NCI-H2196 (cell line): ENCODE measurements around the gene ZNF780A.
A peak's percentile ranks its signal among the peaks of the same experiment; 100 is the strongest.
"Not testable (repeated sequence)": the region's sequence is repeated elsewhere in the genome, so short reads cannot be mapped to it uniquely, and the experiment has no call there.

ENCODE experiments used
- DNase-seq: peaks from one replicate; lab custom pipeline; 2025; ENCODE audit not compliant: unreplicated experiment; lab: John Stamatoyannopoulos, UW

ZNF780A gene

DNA sequence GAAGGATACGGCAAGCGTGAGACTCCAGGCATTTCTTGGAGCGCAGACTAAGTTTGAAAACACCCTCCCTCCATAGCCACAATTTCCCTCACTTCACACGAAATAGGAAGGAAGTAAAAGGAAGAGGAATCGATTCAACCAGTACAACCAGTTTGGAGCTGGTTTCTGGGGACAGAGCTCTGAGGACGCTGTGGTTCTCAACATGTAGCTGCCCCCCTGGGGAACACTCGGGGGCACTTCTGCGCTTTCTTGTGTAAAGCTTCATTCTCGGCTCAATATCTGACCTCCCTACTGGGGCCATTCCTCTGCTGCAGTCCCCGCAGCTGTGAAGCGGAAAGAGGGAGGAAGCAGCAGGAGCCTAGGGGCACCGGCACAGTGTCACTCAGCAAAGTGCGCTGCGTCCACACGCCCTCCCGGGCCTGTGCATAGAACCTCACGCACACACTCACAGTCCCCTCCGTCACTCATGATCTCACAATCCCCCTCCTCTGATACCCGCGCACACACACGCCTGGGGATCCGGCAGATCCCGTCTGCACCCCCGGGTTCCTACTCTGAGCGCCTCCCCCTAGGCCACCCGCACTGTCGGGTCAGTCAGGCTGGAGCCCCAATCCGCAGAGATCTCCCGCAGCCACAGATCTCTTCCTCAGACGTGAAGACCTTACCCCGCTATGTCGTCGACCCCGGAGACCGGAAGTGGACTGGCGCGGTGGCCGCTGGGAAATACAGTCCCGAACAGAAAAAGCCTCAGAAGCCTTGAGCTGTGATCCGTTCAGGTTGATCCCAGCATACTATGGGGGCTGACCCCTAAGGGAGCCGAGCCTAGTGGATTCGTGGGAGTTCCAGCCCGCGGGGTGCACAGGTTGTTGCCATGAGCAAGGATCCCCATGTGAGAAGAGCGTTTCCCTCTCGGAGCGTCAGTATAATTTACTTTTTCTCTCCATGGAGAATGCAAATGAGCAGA, at the start of gene ZNF780A:
ZNF780A (minus strand) TSS at position 703 of the 964 bp plus-strand sequence. CDS start 6,190 bp downstream, outside the sequence.
- peak; percentile 49 for DNase-seq

DNA sequence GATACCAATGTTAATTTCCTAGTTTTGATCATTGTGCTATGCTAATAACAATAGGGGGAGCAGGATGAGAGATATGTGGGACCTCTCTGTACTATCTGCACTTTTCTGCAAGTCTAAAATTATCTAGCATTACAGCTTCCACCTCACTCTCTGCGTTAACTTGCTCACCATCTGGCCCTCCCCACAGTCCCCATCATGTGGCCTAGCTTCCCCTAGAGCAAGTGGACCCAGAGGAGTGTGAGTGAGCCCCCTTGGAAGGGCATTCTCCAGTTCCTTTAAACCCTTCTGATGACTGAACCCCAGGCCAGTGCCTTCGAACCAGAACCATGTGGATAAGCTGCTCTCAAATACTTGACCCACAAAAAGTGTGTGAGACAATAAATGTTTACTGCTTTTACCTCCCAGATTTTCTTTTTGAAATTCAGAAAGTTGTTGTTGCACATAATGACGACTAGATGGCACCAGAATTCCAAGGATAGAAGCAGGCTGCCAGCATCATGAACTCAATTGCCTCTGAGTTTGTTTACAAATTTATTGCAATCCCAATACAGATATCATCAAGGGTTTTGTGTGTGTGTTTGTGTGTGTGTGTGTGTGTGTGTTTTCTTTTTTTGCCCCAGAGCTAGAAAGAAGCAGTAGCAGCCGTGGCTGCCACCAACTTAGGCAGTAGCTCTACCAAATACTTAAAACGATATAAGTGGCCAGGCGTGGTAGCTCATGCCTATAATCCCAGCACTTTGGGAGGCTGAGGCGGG, 49.0 kb upstream of the ZNF780A start:
- peak; percentile 58 for DNase-seq

DNA sequence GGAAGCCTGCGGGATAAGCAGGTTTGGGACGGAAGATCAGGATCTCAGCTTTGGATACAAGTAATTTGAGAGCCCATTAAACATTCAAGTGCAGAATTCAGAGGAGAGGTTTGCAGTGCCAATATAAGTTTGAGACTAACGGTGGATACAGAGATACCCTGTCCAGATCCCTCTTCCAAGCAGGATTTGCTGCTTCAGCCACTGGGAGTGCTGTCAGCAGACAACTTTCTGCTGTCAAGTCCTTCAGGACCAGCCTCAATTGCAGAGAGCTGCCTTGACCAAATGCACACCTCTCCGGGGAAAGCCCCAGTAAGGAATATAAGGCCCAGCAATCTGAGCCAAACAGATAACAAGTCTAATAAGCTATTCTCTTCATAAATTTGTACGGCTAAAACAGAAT, 46.1 kb upstream of the ZNF780A start:
- no peak for DNase-seq

DNA sequence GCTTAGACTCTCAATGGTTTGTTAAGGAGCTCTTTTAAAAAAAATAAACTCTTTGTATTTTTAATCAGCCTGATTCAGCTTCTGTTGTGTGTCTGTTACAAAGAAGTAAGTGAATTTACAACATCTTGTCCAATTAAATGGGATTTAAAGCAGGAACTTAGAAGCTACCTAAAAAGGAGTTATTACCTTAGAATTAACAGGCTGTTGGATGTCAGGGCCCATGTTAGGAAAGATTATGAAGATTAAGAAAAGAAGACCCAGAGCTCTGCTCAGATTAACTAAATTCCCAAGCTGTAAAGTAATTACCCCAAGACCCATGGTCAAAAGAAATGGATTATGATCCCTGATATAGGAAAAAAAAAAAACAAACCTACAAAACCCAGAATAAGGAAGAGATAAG, 44.1 kb upstream of the ZNF780A start:
- no peak for DNase-seq

DNA sequence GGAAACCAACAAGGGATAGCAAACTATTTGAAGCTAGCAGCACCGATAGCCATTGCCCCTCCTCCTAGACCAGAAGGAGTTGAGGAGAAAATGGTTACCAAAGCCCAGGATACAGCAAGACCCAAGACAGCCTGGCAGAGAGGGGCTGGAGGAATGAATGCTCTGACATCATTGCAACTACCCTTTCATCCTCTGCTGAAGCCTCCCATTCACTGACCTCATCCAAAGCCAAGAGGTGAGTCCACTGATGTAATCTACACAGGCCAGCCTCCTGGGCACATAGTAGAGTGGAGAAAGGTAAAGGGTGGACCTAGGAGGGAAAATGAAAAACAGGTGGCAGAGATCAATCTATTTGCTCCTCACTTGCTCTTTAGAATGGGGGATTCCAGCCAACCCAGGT, 42.7 kb upstream of the ZNF780A start:
- DNase-seq, result no peak

DNA sequence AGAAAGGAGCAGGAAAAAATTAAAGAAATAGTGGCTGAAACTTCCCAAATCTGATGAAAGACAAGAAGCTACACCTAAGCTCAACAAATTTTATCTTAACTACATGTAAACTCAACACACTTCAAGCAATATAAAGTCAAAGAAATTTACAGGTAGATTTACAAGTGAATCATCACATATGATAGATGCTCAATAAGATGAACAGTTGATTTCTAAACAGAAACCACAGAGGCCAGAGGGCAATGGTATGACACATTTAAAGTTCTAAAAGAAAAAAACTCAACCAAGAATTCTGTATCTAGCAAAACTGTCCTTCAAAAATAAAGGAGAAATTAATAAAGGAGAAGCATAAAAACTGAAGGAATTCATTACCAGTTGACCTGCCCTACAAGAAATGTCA, 39.3 kb upstream of the ZNF780A start:
- no peak for DNase-seq

DNA sequence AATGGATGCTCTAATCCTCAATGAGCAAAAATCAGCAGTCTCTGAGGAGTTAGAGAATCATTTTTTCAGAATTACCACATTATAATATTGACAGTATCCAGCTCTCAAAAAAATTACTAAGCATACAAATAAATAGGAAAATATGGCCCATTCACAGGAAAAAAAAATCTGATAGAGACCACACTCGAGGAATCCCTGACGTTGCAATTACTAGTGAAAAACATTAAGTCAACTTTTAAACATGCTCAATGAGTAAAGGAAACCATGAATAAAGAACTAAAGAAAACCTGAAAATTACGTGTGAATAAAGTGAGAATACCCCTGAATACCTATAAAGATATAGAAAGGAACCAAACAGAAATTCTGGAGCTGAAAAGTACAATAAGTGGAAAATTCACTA, 38.7 kb upstream of the ZNF780A start:
- no peak for DNase-seq

DNA sequence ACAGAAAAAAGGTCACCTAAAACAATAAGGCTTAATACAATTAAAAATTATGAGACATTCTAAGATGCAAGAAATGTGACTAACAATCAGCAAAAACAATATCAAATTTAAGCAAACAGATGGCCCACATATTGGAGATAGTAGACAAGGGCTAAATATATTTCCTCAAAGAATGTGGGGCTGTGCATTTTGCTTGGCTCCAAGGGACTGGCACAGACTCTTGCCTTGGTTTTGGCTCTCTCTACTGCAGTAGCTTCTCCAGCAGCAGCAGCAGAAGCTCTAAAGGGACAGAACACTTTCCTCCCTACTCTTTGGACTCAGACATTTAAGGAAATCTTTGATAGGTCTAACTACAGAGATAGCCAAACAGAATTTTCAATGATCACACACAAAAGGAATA, 38.2 kb upstream of the ZNF780A start:
- no peak for DNase-seq

DNA sequence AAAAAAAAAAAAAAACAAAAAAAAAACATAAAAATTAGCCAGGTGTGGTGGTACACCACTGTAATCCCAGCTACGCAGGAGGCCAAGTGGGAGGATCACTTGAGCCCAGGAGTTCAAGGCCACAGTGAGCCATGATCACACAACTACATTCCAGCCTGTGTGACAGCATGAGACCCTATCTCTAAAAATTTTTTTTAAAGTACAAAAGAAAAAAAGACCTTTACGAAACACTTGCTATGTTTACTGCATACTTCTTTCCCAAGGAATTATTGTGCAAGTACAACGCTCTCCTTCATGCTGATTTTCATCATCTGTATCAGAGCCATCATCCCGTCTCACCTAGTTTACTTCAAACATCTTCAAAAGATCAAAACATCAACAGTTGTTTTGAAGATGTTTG, 28.6 kb upstream of the ZNF780A start:
- no peak for DNase-seq

DNA sequence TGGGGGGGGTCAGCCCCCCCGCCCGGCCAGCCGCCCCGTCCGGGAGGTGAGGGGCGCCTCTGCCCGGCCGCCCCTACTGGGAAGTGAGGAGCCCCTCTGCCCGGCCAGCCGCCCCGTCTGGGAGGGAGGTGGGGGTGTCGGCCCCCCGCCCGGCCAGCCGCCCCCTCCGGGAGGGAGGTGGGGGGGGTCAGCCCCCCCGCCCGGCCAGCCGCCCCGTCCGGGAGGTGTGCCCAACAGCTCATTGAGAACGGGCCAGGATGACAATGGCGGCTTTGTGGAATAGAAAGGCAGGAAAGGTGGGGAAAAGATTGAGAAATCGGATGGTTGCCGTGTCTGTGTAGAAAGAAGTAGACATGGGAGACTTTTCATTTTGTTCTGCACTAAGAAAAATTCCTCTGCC, 27.9 kb upstream of the ZNF780A start:
- DNase-seq, result not testable (repeated sequence)

DNA sequence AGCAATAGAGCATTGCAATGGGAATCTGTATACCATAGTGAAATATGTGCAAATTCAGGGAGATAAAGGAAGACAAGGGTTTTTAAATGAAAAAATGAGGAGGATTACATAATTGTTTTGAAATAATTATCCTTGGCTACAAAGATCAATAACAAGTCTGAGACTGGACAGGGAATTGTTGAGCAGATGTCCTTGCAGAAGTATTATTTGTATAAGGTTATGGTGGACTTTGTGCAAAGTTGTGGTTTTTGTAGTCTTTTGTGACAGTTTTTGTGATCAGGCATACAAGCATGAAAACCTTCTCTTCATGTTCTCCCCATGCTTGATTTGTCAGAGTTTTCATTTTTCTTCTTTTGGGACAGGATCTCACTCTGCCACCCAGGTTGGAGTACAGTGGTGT, 25.3 kb upstream of the ZNF780A start:
- DNase-seq, result no peak

DNA sequence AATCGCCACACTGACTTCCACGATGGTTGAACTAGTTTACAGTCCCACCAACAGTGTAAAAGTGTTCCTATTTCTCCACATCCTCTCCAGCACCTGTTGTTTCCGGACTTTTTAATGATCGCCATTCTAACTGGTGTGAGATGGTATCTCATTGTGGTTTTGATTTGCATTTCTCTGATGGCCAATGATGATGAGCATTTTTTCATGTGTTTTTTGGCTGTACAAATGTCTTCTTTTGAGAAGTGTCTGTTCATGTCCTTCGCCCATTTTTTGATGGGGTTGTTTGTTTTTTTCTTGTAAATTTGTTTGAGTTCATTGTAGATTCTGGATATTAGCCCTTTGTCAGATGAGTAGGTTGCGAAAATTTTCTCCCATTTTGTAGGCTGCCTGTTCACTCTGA, 23.4 kb upstream of the ZNF780A start:
- not testable (repeated sequence) for DNase-seq

DNA sequence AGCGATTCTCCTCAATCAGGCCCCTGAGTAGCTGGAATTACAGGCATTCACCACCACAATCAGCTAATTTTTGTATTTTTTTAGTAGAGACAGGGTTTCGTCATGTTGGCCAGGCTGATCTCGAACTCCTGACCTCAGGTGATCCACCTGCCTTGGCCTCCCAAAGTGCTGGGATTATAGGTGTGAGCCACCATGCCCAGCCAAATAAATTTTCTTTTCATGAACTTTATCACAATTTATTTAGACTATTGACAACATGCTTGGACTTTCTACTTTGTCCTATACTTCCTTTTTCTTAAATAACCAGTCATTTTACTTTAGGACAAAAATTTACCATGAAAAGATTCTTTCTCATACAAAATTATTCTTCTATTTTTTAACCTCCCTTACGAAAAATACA, 21.5 kb upstream of the ZNF780A start:
- DNase-seq, result not testable (repeated sequence)

DNA sequence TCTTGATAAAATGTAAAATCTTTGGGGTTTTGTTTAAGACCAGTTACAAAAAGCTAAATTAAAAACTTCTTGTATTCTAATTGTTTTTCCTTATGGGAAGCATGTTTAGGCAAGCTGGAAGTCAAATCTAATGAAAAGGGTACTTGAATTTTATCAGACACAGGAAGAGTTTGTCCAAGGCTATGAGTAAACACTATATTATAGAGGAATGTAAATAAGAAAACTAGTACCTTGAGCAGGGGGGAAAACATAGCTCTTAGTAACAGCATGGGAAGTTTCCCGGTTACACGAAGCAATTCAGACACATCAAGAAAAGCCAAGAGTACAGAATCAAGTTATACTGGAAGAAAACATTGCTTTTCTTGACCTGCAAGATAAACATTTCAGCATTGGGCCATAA, 19.8 kb upstream of the ZNF780A start:
- DNase-seq, result no peak

DNA sequence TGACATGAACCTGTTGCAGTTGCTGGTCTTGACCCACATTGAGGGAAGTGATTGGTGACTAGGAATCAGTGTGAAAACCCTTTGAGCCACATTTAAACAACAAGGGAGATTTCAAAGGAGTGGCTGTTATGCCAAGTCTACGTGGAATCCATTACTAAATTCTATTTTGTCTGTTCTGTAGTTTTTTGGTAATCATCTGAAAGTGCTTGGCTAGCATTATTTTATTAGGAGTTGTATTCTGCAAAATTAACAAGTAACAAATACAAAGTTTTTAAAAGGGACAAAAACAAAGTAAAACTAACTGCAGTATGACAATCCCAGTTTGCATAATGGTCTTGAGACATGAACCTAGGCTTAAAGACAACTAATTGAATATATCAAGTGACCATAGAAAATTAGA, 14.0 kb upstream of the ZNF780A start:
- DNase-seq, result no peak

DNA sequence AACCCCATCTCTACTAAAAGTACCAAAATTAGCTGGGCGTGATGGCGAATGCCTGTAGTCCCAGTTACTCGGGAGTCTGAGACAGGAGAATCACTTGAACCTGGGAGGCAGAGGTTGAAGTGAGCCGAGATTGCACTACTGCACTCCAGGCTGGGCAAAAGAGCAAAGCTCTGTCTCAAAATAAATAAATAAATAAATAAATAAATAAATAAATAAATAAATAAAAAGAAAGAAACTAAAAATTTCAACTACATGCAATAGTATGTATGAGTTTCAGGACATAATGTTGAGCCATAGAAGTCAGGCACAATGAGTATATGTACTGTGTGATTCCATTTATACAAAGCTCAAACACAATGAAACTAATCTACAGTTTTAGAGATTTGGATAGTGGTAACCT, 12.9 kb upstream of the ZNF780A start:
- no peak for DNase-seq

DNA sequence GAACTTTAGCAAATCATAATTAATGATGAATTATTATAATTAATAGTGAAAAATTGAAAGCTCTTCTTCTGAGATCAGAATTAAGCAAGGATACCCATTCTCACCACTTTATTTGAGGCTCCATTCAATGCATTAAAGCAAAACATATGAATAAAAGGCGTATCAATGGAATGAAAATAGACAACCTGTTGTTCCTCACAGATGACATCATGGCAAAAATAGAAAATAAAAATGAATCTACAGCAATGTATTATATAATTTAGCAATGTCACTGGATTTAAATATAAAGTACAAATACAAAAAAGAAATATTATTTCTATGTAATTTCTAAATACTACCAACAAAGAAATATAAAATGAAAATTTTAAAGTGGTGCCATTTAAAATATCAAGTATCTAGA, 11.1 kb upstream of the ZNF780A start:
- DNase-seq, result no peak

DNA sequence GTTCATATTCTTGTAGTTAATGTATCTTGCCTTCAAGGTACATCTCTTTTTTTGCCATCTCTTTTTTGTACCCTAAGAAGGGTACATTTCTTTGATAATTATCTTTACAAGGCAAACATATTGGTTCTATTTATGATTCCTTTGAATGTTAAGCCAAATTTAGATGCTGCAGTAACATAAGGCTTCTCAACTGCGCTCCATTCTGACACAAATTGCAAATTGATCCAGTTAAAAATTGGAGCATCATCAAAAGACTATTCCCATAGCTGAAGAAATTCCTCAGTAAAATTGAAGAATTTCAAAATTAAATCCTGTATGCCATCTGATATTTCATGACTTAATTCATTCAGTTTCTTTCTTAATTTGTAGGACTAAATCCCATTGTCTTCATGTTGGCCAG, 2.7 kb upstream of the ZNF780A start:
- DNase-seq, result no peak

DNA sequence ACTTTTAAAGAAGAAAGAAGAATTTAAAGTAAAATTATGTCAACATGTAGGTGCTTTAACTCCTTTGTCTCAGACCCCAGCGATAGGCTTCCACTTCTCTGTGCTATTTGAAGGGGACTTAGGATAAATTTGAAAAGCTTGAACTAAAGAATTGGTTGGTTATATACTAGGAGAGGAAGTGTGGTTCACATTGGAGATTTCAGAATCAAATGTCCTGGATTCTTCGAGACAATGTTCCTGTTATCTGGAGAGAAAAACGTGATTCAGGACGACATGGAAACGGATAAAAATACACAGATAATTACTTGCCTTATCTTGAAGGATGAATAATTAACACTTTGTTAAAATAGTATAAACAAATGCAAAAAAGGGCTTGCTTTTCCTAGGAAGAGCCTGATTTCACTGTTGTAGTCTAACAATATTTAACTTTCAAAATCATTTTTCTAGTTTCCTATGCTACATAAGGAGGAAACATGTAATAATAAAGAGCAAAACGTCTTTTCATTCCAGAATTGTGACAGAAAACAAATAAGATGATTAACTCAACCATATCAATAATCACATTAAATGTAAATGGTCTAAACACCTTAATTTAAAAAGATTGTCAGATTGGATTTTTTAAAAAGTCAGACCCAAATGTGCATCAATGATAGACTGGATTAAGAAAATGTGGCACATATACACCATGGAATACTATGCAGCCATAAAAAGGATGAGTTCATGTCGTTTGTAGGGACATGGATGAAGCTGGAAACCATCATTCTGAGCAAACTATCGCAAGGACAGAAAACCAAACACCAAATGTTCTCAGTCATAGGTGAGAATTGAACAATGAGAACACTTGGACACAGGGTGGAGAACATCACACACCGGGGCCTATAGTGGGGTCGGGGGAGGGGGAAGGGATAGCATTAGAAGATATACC, 724 bp upstream of the ZNF780A start:
- DNase-seq, result no peak

DNA sequence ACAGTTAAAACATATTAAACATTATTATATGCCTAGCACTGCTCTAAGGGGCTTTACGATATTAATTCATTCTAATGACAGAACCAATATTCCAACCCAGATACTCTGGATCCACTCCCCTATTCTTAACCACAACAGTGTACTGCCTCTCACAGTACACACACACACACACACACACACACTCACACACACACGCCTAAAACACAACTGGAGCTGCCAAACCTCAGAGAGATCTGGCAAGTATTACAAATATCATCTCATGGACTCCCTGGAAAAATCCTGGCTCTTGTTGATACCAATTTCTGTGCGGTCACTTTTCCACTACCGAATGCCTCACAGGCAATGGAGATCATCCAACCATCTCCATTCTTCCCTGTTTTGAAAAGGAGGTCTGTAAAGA, 1.3 kb downstream of the ZNF780A start:
- no peak for DNase-seq
